Bronchial epithelial cell (primary cell): ENCODE measurements around the gene CHST12. TPM values are rescaled to one million over a fixed set of nuclear protein-coding genes. Genes with fewer than 3 reads are reported as not detected.
"Not testable (repeated sequence)": the region's sequence is repeated elsewhere in the genome, so short reads cannot be mapped to it uniquely, and the experiment has no call there.

Source experiments
- DNase-seq: peaks from one replicate; pipeline ENCODE4 v3.0.0-alpha.2; 2010; ENCODE audit warnings: low read depth
- FAIRE-seq: peaks from 2 replicates; lab custom pipeline; 2011; peaks lifted over from hg19 to GRCh38; lab: Jason Lieb, UNC
- H3K27me3 ChIP-seq: 2 replicates; pipeline ENCODE4 v1.5.1; 2011; ENCODE audit warnings: low read length; ENCODE audit not compliant: control insufficient read depth, insufficient read depth
- H3K36me3 ChIP-seq: 2 replicates; pipeline ENCODE4 v1.5.1; 2011; ENCODE audit warnings: low read length; ENCODE audit not compliant: control insufficient read depth, insufficient read depth
- H3K4me3 ChIP-seq: 2 replicates; pipeline ENCODE4 v1.5.1; 2011; ENCODE audit warnings: mild to moderate bottlenecking, low read depth, low read length, control low read depth
- total RNA-seq: library from RNA; depleted of rRNA; stranded (reverse); fragments of >200 nt; gene quantifications from 2 replicates; pipeline ENCODE4 v1.2.1, GENCODE V29; 2014
- TF ChIP-seq, protein P1 (sequence below): IDR thresholded peaks from 2 replicates; pipeline ENCODE4 v1.5.1; 2011; ENCODE audit warnings: mild to moderate bottlenecking, moderate library complexity, low read length, control low read depth, inconsistent platforms; ENCODE audit not compliant: insufficient read depth, severe bottlenecking

Gene CHST12
- total RNA-seq, 1 donor from 2014 or later, result 0.79 TPM

GRCh38 chr7:2380461-2380860 lies 22.9 kb upstream of the CHST12 start:
- DNase-seq (no peak), FAIRE-seq (no peak)
- H3K36me3 ChIP-seq, result peaks cover 34% of the 10 kb centered on the region
- no peaks in the 10 kb centered on the region for H3K27me3 ChIP-seq
- TF ChIP-seq, protein P1, sequence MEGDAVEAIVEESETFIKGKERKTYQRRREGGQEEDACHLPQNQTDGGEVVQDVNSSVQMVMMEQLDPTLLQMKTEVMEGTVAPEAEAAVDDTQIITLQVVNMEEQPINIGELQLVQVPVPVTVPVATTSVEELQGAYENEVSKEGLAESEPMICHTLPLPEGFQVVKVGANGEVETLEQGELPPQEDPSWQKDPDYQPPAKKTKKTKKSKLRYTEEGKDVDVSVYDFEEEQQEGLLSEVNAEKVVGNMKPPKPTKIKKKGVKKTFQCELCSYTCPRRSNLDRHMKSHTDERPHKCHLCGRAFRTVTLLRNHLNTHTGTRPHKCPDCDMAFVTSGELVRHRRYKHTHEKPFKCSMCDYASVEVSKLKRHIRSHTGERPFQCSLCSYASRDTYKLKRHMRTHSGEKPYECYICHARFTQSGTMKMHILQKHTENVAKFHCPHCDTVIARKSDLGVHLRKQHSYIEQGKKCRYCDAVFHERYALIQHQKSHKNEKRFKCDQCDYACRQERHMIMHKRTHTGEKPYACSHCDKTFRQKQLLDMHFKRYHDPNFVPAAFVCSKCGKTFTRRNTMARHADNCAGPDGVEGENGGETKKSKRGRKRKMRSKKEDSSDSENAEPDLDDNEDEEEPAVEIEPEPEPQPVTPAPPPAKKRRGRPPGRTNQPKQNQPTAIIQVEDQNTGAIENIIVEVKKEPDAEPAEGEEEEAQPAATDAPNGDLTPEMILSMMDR, result no peak
- H3K4me3 ChIP-seq, result no peak overlapping the region

GRCh38 chr7:2381227-2381626 lies 22.2 kb upstream of the CHST12 start:
- TF ChIP-seq, protein P1, result no peak
- Histone ChIP-seq H3K4me3 (no peak overlapping the region), H3K27me3 (no peaks in the 10 kb centered on the region), H3K36me3 (peaks cover 29% of the 10 kb centered on the region)
- DNase-seq (no peak), FAIRE-seq (no peak)

- FAIRE-seq, result no peak
- Histone ChIP-seq H3K4me3 (no peak overlapping the region), H3K36me3 (peaks cover 21% of the 10 kb centered on the region), H3K27me3 (no peaks in the 10 kb centered on the region)
- no peak for DNase-seq
- TF ChIP-seq, protein P1, result no peak
Observed at GRCh38 chr7:2381881-2382509, 21.4 kb upstream of the CHST12 start.

DNA sequence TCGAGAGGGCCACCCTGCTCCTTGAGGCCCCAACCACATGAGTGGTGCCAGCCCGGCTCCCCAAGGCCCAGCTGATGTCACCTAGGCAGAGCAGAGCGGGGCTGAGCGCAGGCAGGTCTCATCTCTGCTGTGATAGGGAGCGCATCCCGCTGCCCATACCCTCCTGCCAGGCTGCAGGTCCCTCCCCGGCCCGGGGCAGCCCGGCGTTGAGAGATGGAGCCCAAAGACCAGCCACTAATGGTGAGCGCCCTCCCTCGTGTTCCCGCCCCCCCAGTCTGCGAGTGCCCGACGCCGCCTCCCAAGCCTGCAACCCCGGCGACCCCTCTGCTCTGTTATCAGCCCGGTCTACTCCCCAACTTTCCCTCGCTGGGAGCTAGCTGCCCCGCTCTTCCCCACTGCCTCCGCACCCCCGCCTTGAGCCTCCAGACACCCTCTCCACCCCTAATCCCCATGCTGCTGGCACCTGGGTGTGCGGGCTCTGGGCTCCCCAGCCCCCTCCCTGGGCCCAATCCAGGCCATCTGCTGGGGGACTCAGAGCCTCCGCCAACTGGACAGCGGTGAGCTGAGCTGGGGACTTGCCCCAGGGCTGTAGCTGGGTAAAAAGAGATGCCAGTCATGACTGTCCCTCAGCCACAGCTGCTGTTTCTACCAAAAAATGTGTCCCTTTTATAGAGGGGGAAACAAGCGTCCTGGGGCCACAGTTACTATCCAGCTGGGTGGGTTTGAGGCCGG lies 19.7 kb upstream of the CHST12 start:
- Histone ChIP-seq H3K36me3 (peaks cover 16% of the 10 kb centered on the region), H3K4me3 (no peak overlapping the region), H3K27me3 (no peaks in the 10 kb centered on the region)
- TF ChIP-seq, protein P1, result no peak
- FAIRE-seq (no peak), DNase-seq (no peak)

DNA sequence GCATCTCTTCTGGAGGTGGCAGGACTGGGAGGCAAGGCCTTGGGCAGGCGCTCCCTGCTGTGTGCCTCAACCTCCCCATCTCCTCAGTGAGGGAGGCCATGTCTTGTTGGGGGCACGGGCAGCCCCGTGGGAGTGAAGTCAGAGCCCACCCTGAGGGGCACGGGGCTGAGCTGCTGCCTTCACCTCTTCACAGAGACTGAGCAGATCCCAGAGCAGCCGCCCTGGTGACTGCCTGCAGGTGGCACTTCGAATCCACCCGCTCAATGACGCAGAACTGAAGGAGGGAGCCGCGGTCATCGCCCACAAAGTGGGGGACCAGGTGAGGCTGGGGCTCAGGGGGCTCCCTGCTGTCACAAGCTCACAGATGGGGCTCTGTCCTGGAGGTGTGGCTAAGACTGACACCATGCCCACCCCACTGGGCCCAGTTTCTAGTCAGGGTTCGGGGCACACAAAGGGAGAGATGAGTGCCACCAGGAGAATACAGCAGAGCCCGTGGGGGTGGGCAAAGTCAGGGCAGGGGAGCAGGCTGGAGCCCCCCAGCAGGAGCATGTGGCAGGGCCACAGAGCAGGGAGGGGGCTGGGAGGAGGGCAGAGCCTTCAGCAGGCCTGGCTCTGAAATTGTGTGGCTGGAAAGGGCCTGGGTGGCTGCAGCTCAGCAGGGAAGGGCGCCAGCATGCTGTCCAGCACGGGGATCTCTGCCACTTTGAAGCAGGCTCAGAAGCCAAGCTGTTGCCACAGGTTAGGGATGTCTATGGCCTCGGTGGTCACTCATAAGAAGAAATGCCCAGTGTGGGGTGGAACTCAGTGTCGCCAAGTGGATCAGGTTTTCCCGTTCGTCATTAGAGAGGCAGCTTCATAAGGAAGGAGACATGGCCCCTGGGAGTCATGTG lies 18.8 kb upstream of the CHST12 start:
- no peak for FAIRE-seq
- no peak overlapping the region for H3K4me3 ChIP-seq
- TF ChIP-seq, protein P1, result peak; percentile 17
- no peaks in the 10 kb centered on the region for H3K27me3 ChIP-seq
- peaks cover 8% of the 10 kb centered on the region for H3K36me3 ChIP-seq
- DNase-seq, result no peak

DNA sequence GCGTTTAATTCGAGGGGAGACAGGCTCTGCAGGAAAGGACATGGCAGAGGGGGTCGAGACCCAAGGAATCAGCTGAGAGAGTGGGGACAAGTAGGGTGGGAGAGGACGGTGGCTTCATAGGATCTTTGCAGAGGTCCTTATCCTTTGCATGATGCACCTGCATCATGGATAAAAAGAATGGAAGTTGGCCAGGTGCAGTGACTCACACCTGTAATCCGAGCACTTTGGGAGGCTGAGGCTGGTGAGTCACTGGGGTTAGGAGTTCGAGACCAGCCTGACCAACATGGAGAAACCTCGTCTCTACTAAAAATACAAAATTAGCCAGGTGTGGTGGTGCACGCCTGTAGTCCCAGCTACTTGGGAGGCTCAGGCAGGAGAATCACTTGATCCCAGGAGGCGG lies 17.3 kb upstream of the CHST12 start:
- peak; percentile 27 for DNase-seq
- FAIRE-seq, H3K36me3 ChIP-seq, H3K27me3 ChIP-seq, H3K4me3 ChIP-seq: not testable (repeated sequence)
